CD8-positive, alpha-beta memory T cell (primary cell): ENCODE measurements around the gene SLC6A7. TPM values are rescaled to one million over a fixed set of nuclear protein-coding genes. Genes with fewer than 3 reads are reported as not detected.
A peak's percentile ranks its signal among the peaks of the same experiment; 100 is the strongest.

Experiments
- CTCF ChIA-PET: fragments of 350-600 bp; sonication (Branson Sonifier 250); formaldehyde crosslinking; loops from one replicate; lab custom pipeline; 2021; ENCODE audit warnings: antibody characterized with exemption; lab: Charles Lee
- POLR2A ChIA-PET: fragments of 350-600 bp; sonication (Branson Sonifier 250); formaldehyde crosslinking; loops from one replicate; lab custom pipeline; 2021; ENCODE audit warnings: antibody characterized with exemption; lab: Charles Lee
- DNase-seq, 5 donors: peaks; one replicate each; pipeline versions ENCODE4 v3.0.0 to v3.0.0-alpha.2; 2020 to 2022; ENCODE audit warnings: mixed read lengths in 1 of 5
- H3K27ac ChIP-seq: one replicate; pipeline ENCODE4 v1.7.0; 2013; ENCODE audit warnings: low read depth, mild to moderate bottlenecking, low read length, moderate library complexity
- H3K27me3 ChIP-seq: 2 replicates; pipeline ENCODE4 v1.7.0; 2013; ENCODE audit warnings: low read length, mild to moderate bottlenecking; ENCODE audit not compliant: insufficient read depth, poor library complexity, severe bottlenecking
- H3K36me3 ChIP-seq: 2 replicates; pipeline ENCODE4 v1.7.0; 2013; ENCODE audit warnings: mild to moderate bottlenecking, low read length, moderate library complexity; ENCODE audit not compliant: insufficient read depth
- H3K4me1 ChIP-seq: 2 replicates; pipeline ENCODE4 v1.7.0; 2013; ENCODE audit warnings: mild to moderate bottlenecking, low read length, moderate library complexity; ENCODE audit not compliant: insufficient read depth
- H3K4me3 ChIP-seq: 2 replicates; pipeline ENCODE4 v1.7.0; 2013; ENCODE audit warnings: mild to moderate bottlenecking, low read length
- H3K9me3 ChIP-seq: 2 replicates; pipeline ENCODE4 v1.7.0; 2013; ENCODE audit warnings: mild to moderate bottlenecking, low read length
- H3K27ac Mint-ChIP-seq, 8 donors: one replicate each; pipeline ENCODE4 v1.8.0; 2020 to 2021; ENCODE audit warnings: mixed read lengths in 8 of 8, mild to moderate bottlenecking in 6 of 8, inconsistent platforms in 3 of 8, moderate library complexity in 3 of 8
- H3K27me3 Mint-ChIP-seq, 2 donors: one replicate each; pipeline ENCODE4 v1.8.0; 2020 to 2021; ENCODE audit warnings: mixed read lengths in 2 of 2, mild to moderate bottlenecking in 1 of 2, moderate library complexity in 1 of 2
- H3K36me3 Mint-ChIP-seq, 3 donors: one replicate each; pipeline ENCODE4 v1.8.0; 2020 to 2021; ENCODE audit warnings: mixed read lengths in 3 of 3, inconsistent platforms in 1 of 3, mild to moderate bottlenecking in 1 of 3
- H3K4me1 Mint-ChIP-seq, 3 donors: one replicate each; pipeline ENCODE4 v1.8.0; 2020 to 2021; ENCODE audit warnings: mixed read lengths in 3 of 3, inconsistent platforms in 1 of 3, mild to moderate bottlenecking in 1 of 3
- H3K4me3 Mint-ChIP-seq, 7 donors: one replicate each; pipeline ENCODE4 v1.8.0; 2020 to 2021; ENCODE audit warnings: mixed read lengths in 7 of 7, mild to moderate bottlenecking in 6 of 7, moderate library complexity in 4 of 7, inconsistent platforms in 2 of 7
- H3K9me3 Mint-ChIP-seq, 5 donors: one replicate each; pipeline ENCODE4 v1.8.0; 2020 to 2022; ENCODE audit warnings: mixed read lengths in 5 of 5, mild to moderate bottlenecking in 3 of 5, moderate library complexity in 2 of 5, inconsistent platforms in 1 of 5
- polyA plus RNA-seq: library from polyadenylated mRNA; unstranded; fragments of 300-500 nt; fragmentation: Illumina TruSeq; gene quantifications from one replicate; pipeline ENCODE4 v1.2.3, GENCODE V29; 2021
- total RNA-seq, 2 experiments: library from RNA; stranded (reverse); gene quantifications; one replicate each; pipeline ENCODE4 v1.2.3, GENCODE V29; 2021

The SLC6A7 gene
- total and polyA plus RNA-seq, 3 experiments from 2014 or later, result not detected

- CTCF ChIA-PET, result interaction anchor here (1.2 to 2.8 kb wide), 3 partner anchors 9 to 47 kb away, joined by 3 to 9 read pairs (median 3); no protein-coding TSS in a partner anchor
- peak overlapping the region in 1 of 8 donors; percentile 66 for H3K27ac Mint-ChIP-seq
Observed at GRCh38 chr5:150172145-150172544, 17.7 kb upstream of the SLC6A7 start.

DNA sequence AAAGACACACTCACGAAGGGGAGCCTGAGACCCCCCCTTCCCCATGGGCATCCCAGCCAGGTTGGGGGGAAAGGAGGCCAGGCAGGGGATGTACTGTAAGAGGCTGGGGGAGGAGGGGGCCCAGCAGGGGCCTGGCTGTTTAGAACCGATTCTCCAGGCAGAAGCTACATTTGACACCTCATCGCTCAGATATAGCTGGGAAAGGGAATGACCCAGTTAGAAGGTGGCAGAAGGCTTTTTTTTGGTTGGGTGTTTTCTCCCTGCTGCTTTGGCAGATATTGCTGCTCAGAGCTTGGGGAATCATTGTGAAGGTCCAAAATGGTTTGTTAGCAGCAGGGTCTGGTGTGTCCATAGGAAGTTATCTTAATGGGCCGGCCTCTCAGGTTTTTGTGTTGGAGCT is 17.3 kb upstream of the SLC6A7 start:
- Mint-ChIP-seq H3K27me3 (peaks cover 26 to 74% of the 10 kb centered on the region in 2 donors), H3K4me1 (peaks cover 0 to under 1% (median 0%) of the 10 kb centered on the region in 3 donors), H3K4me3 (no peak overlapping the region), H3K27ac (no peak overlapping the region), H3K36me3 (peaks cover 0 to 1% (median 0%) of the 10 kb centered on the region in 3 donors), H3K9me3 (no peaks in the 10 kb centered on the region)
- no peak overlapping the region for H3K27ac ChIP-seq
- H3K4me1 ChIP-seq, result no peaks in the 10 kb centered on the region
- peaks cover 12% of the 10 kb centered on the region for H3K27me3 ChIP-seq
- ChIA-PET POLR2A (no interaction called here), CTCF (interaction anchor here (2.8 kb wide), 1 partner anchor 10 kb away, joined by 9 read pairs; no protein-coding TSS in a partner anchor)
- no peaks in the 10 kb centered on the region for H3K36me3 ChIP-seq
- no peak overlapping the region for H3K4me3 ChIP-seq
- no peaks in the 10 kb centered on the region for H3K9me3 ChIP-seq
- DNase-seq, result no peak

More at GRCh38 chr5:150172145-150172544, 17.7 kb upstream of the SLC6A7 start:
- Mint-ChIP-seq H3K4me1 (peaks cover 0 to 2% (median 0%) of the 10 kb centered on the region in 3 donors), H3K27me3 (peaks cover 28 to 75% of the 10 kb centered on the region in 2 donors), H3K4me3 (no peak overlapping the region), H3K9me3 (no peaks in the 10 kb centered on the region), H3K36me3 (peaks cover 0 to 1% (median 0%) of the 10 kb centered on the region in 3 donors)
- no peak for DNase-seq
- POLR2A ChIA-PET, result no interaction called here
- Histone ChIP-seq H3K4me1 (no peaks in the 10 kb centered on the region), H3K36me3 (no peaks in the 10 kb centered on the region), H3K27me3 (peaks cover 15% of the 10 kb centered on the region), H3K27ac (no peak overlapping the region), H3K9me3 (no peaks in the 10 kb centered on the region), H3K4me3 (no peak overlapping the region)

DNA sequence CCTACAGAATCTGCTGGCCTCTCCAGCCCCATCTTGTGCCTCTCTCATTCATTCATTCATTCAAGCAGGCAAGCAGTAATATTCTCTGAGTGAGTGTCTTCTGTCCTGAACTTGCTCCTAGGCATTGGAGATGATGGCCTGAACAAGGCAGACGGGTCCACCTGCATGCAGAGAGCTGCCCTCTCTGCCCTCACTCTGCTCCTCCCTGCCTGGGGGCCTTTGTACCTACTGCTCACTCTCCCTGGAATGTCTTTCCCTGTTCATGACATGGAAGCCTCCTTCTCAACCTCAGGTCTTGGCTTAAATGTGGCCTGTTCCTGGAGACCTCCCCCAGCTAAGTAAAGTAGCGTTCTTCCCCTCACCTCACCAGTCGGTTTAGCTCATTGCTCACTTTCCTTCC is 16.7 kb upstream of the SLC6A7 start:
- ChIA-PET POLR2A (no interaction called here), CTCF (interaction anchor here (2.8 kb wide), 1 partner anchor 11 kb away, joined by 9 read pairs; no protein-coding TSS in a partner anchor)
- H3K4me3 ChIP-seq, result no peak overlapping the region
- H3K27ac Mint-ChIP-seq, result no peak overlapping the region
- no peaks in the 10 kb centered on the region for H3K4me1 Mint-ChIP-seq
- peaks cover 22 to 68% of the 10 kb centered on the region in 2 donors for H3K27me3 Mint-ChIP-seq
- no peak overlapping the region for H3K4me3 Mint-ChIP-seq
- no peaks in the 10 kb centered on the region for H3K4me1 ChIP-seq
- H3K9me3 ChIP-seq, result no peaks in the 10 kb centered on the region
- no peaks in the 10 kb centered on the region for H3K36me3 ChIP-seq
- H3K27me3 ChIP-seq, result peaks cover 7% of the 10 kb centered on the region
- DNase-seq, result no peak
- H3K9me3 Mint-ChIP-seq, result no peaks in the 10 kb centered on the region
- H3K36me3 Mint-ChIP-seq, result peaks cover 0 to 1% (median 0%) of the 10 kb centered on the region in 3 donors
- no peak overlapping the region for H3K27ac ChIP-seq

DNA sequence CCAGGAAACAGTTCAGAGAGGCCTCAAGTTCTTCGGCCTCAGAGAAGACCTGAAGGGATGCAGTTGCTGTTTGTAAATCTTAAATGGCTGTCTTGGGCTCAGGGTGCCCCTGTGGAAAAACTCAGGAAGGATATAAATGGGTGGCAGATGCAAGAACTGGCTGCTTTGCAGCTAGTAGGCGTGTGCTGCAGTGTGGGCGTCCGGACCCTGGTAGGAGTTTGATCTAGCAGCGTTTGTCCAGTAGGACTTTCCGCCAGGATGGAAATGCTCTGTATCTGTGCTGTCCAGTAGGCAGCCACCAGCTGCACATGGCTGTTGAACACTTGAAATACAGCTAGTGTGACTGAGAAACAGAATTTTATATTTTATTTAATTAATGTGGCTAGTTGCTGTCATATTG is 15.6 kb upstream of the SLC6A7 start:
- ChIA-PET POLR2A (no interaction called here), CTCF (interaction anchor here (2.8 kb wide), 1 partner anchor 12 kb away, joined by 9 read pairs; no protein-coding TSS in a partner anchor)
- Histone ChIP-seq H3K4me1 (no peaks in the 10 kb centered on the region), H3K9me3 (no peaks in the 10 kb centered on the region), H3K27me3 (peaks cover 7% of the 10 kb centered on the region), H3K4me3 (no peak overlapping the region), H3K36me3 (no peaks in the 10 kb centered on the region), H3K27ac (no peak overlapping the region)
- H3K27me3 Mint-ChIP-seq, result peaks cover 20 to 65% of the 10 kb centered on the region in 2 donors
- no peaks in the 10 kb centered on the region for H3K4me1 Mint-ChIP-seq
- peaks cover 0 to 1% (median 0%) of the 10 kb centered on the region in 3 donors for H3K36me3 Mint-ChIP-seq
- no peaks in the 10 kb centered on the region for H3K9me3 Mint-ChIP-seq
- DNase-seq, result no peak
- no peak overlapping the region for H3K27ac Mint-ChIP-seq
- no peak overlapping the region for H3K4me3 Mint-ChIP-seq

DNA sequence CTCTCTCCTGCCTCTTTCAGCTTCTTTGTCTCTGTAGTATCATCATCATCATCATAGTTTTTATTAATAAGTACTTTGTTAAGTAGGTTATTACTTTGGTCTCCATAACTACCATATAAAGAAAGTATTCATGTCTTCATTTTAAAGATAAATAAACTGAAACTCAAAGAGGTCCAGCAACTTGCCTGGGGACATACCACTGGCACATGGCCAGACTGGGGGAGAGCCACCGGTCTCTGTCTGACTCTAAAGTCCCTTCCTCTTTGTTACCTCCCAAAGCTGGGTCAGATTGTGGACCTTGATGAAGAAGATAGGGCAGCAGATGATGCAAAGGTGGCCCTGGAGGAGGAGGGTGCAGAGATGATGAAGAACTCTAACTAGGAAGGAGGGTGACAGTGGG is 14.8 kb upstream of the SLC6A7 start:
- peaks cover 17 to 57% of the 10 kb centered on the region in 2 donors for H3K27me3 Mint-ChIP-seq
- CTCF ChIA-PET, result interaction anchor here (1.2 kb wide), 1 partner anchor 12 kb away, joined by 4 read pairs; no protein-coding TSS in a partner anchor
- POLR2A ChIA-PET, result no interaction called here

DNA sequence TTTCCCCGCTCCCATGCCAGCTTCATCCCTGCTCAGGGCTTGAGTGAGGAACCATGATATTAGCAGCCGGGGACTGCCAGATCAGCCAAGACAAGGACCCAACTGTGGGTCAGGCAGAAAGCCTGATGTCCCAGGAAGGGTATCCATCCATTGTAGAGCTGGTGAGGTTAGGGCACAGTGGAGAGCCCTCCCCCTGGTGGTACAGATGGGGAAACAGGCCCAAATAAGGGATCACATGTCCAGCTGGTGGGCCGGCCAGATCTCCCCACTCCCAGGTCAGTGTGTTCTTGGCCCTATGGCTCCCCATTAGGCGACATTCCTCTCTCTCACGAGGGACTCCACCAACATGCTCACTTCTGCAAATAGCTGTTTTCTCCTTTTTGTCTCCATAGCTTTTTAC is 14.3 kb upstream of the SLC6A7 start:
- Histone ChIP-seq H3K9me3 (no peaks in the 10 kb centered on the region), H3K36me3 (no peaks in the 10 kb centered on the region), H3K4me1 (no peaks in the 10 kb centered on the region), H3K27ac (no peak overlapping the region), H3K27me3 (peaks cover 7% of the 10 kb centered on the region), H3K4me3 (no peak overlapping the region)
- Mint-ChIP-seq H3K9me3 (no peaks in the 10 kb centered on the region), H3K27ac (no peak overlapping the region), H3K27me3 (peaks cover 14 to 52% of the 10 kb centered on the region in 2 donors), H3K4me1 (no peaks in the 10 kb centered on the region), H3K36me3 (peaks cover 0 to 1% (median 0%) of the 10 kb centered on the region in 3 donors), H3K4me3 (no peak overlapping the region)
- POLR2A ChIA-PET, result no interaction called here
- CTCF ChIA-PET, result interaction anchor here (0.6 to 1.2 kb wide), 2 partner anchors 12 to 43 kb away, joined by 3 to 4 read pairs; no protein-coding TSS in a partner anchor
- no peak for DNase-seq

More for the DNA sequence above, 14.8 kb upstream of the SLC6A7 start:
- no peak for DNase-seq
- H3K4me1 ChIP-seq, result no peaks in the 10 kb centered on the region
- H3K36me3 ChIP-seq, result no peaks in the 10 kb centered on the region
- no peaks in the 10 kb centered on the region for H3K9me3 ChIP-seq
- no peak overlapping the region for H3K27ac ChIP-seq
- no peaks in the 10 kb centered on the region for H3K4me1 Mint-ChIP-seq
- no peak overlapping the region for H3K27ac Mint-ChIP-seq
- peaks cover 7% of the 10 kb centered on the region for H3K27me3 ChIP-seq
- no peak overlapping the region for H3K4me3 ChIP-seq
- H3K4me3 Mint-ChIP-seq, result no peak overlapping the region
- no peaks in the 10 kb centered on the region for H3K9me3 Mint-ChIP-seq
- H3K36me3 Mint-ChIP-seq, result peaks cover 0 to 1% (median 0%) of the 10 kb centered on the region in 3 donors

DNA sequence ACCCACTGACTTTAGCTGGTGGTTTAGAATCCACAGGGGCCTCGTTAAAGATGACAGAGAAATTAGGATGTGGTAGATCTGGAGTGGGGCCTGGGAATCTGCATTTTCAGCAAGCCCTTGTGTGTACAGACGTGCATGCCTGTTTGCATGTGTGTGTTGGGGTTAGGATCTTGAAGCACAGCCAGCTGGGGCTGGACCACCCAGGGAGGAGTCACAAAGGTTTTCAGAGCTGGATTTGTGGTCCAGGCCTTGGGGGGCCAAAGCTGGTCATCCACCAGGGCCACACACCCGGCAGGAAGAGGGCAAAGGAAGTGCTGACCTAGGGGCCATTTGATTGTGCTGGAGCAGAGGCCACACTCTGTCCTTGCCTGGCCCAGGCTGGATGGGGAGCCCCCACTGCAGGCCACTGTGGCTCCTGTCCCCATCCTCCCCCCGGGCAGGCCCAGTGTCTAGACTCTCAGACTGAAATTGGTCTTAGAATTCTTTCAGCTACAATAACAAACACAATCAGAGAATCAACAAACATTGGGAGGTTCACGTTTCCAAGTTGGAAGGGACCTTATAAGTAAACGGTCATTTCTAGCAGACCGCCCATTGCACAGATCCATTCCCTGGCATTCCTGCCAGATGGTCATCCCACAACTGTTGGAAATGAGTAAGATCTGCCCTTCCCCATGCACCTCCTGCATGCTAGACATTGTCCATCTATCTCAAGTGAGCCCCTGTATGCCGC is 13.0 kb upstream of the SLC6A7 start:
- CTCF ChIA-PET, result no interaction called here
- Mint-ChIP-seq H3K27ac (no peak overlapping the region), H3K4me3 (no peak overlapping the region), H3K36me3 (peaks cover 0 to 1% (median 0%) of the 10 kb centered on the region in 3 donors), H3K9me3 (no peaks in the 10 kb centered on the region), H3K4me1 (no peaks in the 10 kb centered on the region), H3K27me3 (peaks cover 15 to 44% of the 10 kb centered on the region in 2 donors)
- Histone ChIP-seq H3K4me1 (no peaks in the 10 kb centered on the region), H3K9me3 (no peaks in the 10 kb centered on the region), H3K27ac (no peak overlapping the region), H3K4me3 (no peak overlapping the region), H3K36me3 (no peaks in the 10 kb centered on the region), H3K27me3 (peaks cover 3% of the 10 kb centered on the region)
- DNase-seq, result no peak
- POLR2A ChIA-PET, result no interaction called here

DNA sequence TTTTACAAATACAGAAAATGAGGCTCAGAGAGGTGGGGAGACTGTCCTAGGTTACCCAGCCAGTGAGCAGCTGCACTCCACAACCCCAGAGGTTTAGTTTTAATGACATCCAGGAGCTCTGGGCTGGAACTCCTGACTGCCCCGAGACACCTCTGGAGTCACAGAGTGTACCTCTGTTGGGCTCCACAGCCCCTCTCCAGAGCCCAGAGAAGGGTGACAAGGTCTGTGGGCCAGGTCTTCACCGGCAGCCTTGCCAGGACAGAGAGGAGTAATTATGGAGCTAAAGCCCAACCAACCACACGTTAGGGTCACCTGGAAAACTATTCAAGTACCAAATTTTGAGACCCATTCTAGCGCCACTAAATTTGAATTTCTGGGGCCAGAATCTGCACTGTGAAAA is 12.1 kb upstream of the SLC6A7 start:
- no peak overlapping the region for H3K4me3 Mint-ChIP-seq
- H3K36me3 Mint-ChIP-seq, result peaks cover 0 to 1% (median 0%) of the 10 kb centered on the region in 3 donors
- H3K27me3 Mint-ChIP-seq, result peaks cover 10 to 37% of the 10 kb centered on the region in 2 donors
- H3K27me3 ChIP-seq, result peaks cover 3% of the 10 kb centered on the region
- no peaks in the 10 kb centered on the region for H3K4me1 ChIP-seq
- no peaks in the 10 kb centered on the region for H3K9me3 Mint-ChIP-seq
- no peaks in the 10 kb centered on the region for H3K4me1 Mint-ChIP-seq
- no peak overlapping the region for H3K4me3 ChIP-seq
- H3K36me3 ChIP-seq, result no peaks in the 10 kb centered on the region
- H3K27ac ChIP-seq, result no peak overlapping the region
- H3K27ac Mint-ChIP-seq, result no peak overlapping the region
- no peak for DNase-seq
- POLR2A ChIA-PET, result no interaction called here
- H3K9me3 ChIP-seq, result no peaks in the 10 kb centered on the region
- CTCF ChIA-PET, result no interaction called here
